Measurements from ENCODE around the gene DSCAM.

Gene DSCAM

GRCh38 chr21:40680311-40680710 is 166.6 kb downstream of the DSCAM start:
- no peaks in the 10 kb centered on the region for H3K27me3 ChIP-seq (ENCODE audit: insufficient read depth, poor library complexity, severe bottlenecking)
- DNase-seq (ENCODE audit: low read depth in 1 of 2, low spot score in 1 of 2) = no peak
- no peak overlapping the region for H3K27ac ChIP-seq (replicated peaks)
- TF ChIP-seq SPI1 (IDR thresholded peaks at IDR 0.05; ENCODE audit: borderline replicate concordance, low read depth) (no peak), GABPA (IDR thresholded peaks at IDR 0.05; ENCODE audit: low read depth) (no peak), POLR2AphosphoS5 (IDR thresholded peaks at IDR 0.05; ENCODE audit: low read depth) (no peak)
- TF ChIP-seq, protein P1, sequence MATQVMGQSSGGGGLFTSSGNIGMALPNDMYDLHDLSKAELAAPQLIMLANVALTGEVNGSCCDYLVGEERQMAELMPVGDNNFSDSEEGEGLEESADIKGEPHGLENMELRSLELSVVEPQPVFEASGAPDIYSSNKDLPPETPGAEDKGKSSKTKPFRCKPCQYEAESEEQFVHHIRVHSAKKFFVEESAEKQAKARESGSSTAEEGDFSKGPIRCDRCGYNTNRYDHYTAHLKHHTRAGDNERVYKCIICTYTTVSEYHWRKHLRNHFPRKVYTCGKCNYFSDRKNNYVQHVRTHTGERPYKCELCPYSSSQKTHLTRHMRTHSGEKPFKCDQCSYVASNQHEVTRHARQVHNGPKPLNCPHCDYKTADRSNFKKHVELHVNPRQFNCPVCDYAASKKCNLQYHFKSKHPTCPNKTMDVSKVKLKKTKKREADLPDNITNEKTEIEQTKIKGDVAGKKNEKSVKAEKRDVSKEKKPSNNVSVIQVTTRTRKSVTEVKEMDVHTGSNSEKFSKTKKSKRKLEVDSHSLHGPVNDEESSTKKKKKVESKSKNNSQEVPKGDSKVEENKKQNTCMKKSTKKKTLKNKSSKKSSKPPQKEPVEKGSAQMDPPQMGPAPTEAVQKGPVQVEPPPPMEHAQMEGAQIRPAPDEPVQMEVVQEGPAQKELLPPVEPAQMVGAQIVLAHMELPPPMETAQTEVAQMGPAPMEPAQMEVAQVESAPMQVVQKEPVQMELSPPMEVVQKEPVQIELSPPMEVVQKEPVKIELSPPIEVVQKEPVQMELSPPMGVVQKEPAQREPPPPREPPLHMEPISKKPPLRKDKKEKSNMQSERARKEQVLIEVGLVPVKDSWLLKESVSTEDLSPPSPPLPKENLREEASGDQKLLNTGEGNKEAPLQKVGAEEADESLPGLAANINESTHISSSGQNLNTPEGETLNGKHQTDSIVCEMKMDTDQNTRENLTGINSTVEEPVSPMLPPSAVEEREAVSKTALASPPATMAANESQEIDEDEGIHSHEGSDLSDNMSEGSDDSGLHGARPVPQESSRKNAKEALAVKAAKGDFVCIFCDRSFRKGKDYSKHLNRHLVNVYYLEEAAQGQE (IDR thresholded peaks at IDR 0.05; ENCODE audit: insufficient replicate concordance, low read depth) = no peak
- TF ChIP-seq, protein P2, sequence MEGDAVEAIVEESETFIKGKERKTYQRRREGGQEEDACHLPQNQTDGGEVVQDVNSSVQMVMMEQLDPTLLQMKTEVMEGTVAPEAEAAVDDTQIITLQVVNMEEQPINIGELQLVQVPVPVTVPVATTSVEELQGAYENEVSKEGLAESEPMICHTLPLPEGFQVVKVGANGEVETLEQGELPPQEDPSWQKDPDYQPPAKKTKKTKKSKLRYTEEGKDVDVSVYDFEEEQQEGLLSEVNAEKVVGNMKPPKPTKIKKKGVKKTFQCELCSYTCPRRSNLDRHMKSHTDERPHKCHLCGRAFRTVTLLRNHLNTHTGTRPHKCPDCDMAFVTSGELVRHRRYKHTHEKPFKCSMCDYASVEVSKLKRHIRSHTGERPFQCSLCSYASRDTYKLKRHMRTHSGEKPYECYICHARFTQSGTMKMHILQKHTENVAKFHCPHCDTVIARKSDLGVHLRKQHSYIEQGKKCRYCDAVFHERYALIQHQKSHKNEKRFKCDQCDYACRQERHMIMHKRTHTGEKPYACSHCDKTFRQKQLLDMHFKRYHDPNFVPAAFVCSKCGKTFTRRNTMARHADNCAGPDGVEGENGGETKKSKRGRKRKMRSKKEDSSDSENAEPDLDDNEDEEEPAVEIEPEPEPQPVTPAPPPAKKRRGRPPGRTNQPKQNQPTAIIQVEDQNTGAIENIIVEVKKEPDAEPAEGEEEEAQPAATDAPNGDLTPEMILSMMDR (IDR thresholded peaks at IDR 0.05; ENCODE audit: insufficient read depth, low read length) = no peak
- H3K4me3 ChIP-seq (replicated peaks; ENCODE audit: insufficient read depth, low read length) = no peak overlapping the region

- no peak for DNase-seq (ENCODE audit: low read depth in 1 of 2, low spot score in 1 of 2)
- TF ChIP-seq, protein P1 (IDR thresholded peaks at IDR 0.05; ENCODE audit: insufficient replicate concordance, low read depth) = no peak
- TF ChIP-seq SPI1 (IDR thresholded peaks at IDR 0.05; ENCODE audit: borderline replicate concordance, low read depth) = no peak
- no peak for TF ChIP-seq POLR2AphosphoS5 (IDR thresholded peaks at IDR 0.05; ENCODE audit: low read depth)
- TF ChIP-seq GABPA (IDR thresholded peaks at IDR 0.05; ENCODE audit: low read depth) = no peak
Observed at GRCh38 chr21:40678681-40679284, 168.2 kb downstream of the DSCAM start.

DNA sequence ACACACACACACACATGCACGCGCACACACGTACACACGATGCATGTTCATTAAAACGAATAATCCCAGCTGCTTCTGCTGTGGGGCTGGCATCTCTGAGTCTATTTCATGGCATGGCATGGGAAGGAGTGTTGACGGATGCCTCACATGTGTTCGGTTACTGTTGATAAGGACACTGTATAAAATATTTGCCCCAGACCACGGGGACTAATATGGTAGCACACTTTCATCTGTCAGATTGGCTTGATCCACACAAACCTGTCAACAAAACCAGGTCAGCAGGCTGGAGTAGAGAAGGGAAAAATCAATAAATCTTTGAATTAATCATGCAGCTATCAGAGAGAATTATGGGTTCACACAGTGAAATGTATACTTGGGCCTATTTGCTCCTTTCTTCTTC is 171.9 kb downstream of the DSCAM start:
- no peak overlapping the region for H3K4me3 ChIP-seq (replicated peaks; ENCODE audit: insufficient read depth, low read length)
- H3K27me3 ChIP-seq (ENCODE audit: insufficient read depth, poor library complexity, severe bottlenecking) = no peaks in the 10 kb centered on the region
- no peak for DNase-seq (ENCODE audit: low read depth in 1 of 2, low spot score in 1 of 2)
- TF ChIP-seq, protein P2 (IDR thresholded peaks at IDR 0.05; ENCODE audit: insufficient read depth, low read length) = no peak
- TF ChIP-seq, protein P1 (IDR thresholded peaks at IDR 0.05; ENCODE audit: insufficient replicate concordance, low read depth) = no peak
- TF ChIP-seq POLR2AphosphoS5 (IDR thresholded peaks at IDR 0.05; ENCODE audit: low read depth) (no peak), GABPA (IDR thresholded peaks at IDR 0.05; ENCODE audit: low read depth) (no peak), SPI1 (IDR thresholded peaks at IDR 0.05; ENCODE audit: borderline replicate concordance, low read depth) (no peak)
- no peak overlapping the region for H3K27ac ChIP-seq (replicated peaks)

More at GRCh38 chr21:40678681-40679284, 168.2 kb downstream of the DSCAM start:
- H3K4me3 ChIP-seq (replicated peaks; ENCODE audit: insufficient read depth, low read length) = no peak overlapping the region
- H3K27ac ChIP-seq (replicated peaks) = no peak overlapping the region
- H3K27me3 ChIP-seq (ENCODE audit: insufficient read depth, poor library complexity, severe bottlenecking) = no peaks in the 10 kb centered on the region
